Keratinocyte (primary cell): ENCODE data around the gene TNP1.

ENCODE experiments used
- CTCF ChIP-seq, 3 experiments: IDR thresholded peaks in 1 of 3; conservative IDR thresholded peaks in 1 of 3; optimal IDR thresholded peaks in 1 of 3; 2 replicates in 2 of 3; 3 replicates in 1 of 3; pipeline versions ENCODE3 to v1.5.1; 2011; ENCODE audit warnings: low read length in 3 of 3, mild to moderate bottlenecking in 3 of 3, moderate library complexity in 2 of 3, control low read depth in 1 of 3, inconsistent platforms in 1 of 3; ENCODE audit not compliant: insufficient read depth in 2 of 3; ENCODE audit errors: extremely low read depth in 1 of 3
- EZH2 ChIP-seq: IDR thresholded peaks from one replicate; pipeline ENCODE4 v1.6.1; 2012; ENCODE audit warnings: inconsistent platforms, mild to moderate bottlenecking, low read length, moderate library complexity

- TF ChIP-seq CTCF (optimal IDR thresholded peaks at IDR 0.05 in 1 of 3, IDR thresholded peaks at IDR 0.05 in 1 of 3, conservative IDR thresholded peaks at IDR 0.05 in 1 of 3; ENCODE audit: extremely low read depth in 1 of 3, insufficient read depth in 2 of 3, low read length in 3 of 3) (no peak), EZH2 (no peak)
These were observed 16.0 kb upstream of the TNP1 start for GRCh38 chr2:216875862-216876261.
